Spleen (tissue), 7 donors: Measurements from ENCODE around the gene HSH2D.

Experiments used
- CTCF ChIP-seq, 11 experiments: fragments of 200-600 bp in 7 of 11; fragments of 450-650 bp in 4 of 11; sonication (generic) in 4 of 11; IDR thresholded peaks in 8 of 11; conservative IDR thresholded peaks in 3 of 11; 1 replicate in 7 of 11; 2 replicates in 4 of 11; pipeline versions ENCODE4 v1.4.0 to v1.8.0; 2016 to 2021; ENCODE audit warnings: antibody characterized with exemption in 11 of 11, inconsistent platforms in 4 of 11, mild to moderate bottlenecking in 1 of 11
- POLR2A ChIP-seq, 3 donors: fragments of 450-650 bp; IDR thresholded peaks; one replicate each; pipeline ENCODE4 v1.5.1; 2017; ENCODE audit warnings: antibody characterized with exemption in 3 of 3, mild to moderate bottlenecking in 1 of 3
- donor health status: DM: no; HTN: no; CAD: no; lungs with moderate emphysema.
- donor health status: DM: no; HTN: no; CAD: no.
- donor health status: DM: no; HTN: no; CAD: no.

DNA sequence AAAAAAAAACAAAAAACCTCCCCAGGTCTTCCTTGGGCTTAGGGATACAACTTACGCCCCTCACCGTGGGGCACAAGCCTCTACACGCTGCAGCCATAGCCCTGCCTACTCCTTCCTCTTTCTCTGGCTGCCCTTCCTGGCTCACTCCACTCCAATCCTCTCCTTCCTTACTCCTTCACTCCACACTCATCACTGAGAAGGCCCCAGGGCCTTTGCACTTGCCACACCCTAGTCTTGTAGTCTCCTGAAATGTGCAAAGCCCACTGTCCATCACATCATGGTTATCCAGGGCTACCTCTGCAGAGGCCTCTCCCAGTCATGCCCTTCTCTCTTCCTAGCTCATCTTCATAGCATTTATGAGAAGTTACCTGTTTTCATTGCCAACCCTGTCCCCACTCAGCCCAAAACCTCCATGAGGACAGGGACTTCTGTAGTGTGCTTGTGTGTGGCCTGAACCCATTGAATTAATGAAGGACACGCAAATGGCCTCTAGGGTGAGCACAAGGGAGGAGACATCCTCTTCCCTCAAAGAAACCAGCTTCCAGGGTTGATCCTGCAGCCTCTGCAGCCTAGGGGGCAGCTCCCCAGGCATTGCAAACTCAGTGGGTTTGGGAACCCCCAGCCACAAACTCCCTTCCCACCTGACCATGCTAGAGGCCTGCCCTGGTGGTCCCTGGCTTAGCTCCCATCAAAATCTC is 7.9 kb upstream of the HSH2D start:
- TF ChIP-seq CTCF (IDR thresholded peaks at IDR 0.05 in 8 of 11, conservative IDR thresholded peaks at IDR 0.05 in 3 of 11) (no peak), POLR2A (IDR thresholded peaks at IDR 0.05) (no peak)
